Activated CD4-positive, alpha-beta T cell treated with anti-CD3 and anti-CD28 coated beads for 24 hours (primary cell): ENCODE measurements around the gene MBOAT1.
"Not testable (repeated sequence)": the region's sequence is repeated elsewhere in the genome, so short reads cannot be mapped to it uniquely, and the experiment has no call there.

Experiments
- DNase-seq, 2 donors: peaks; one replicate each; pipeline ENCODE4 v3.0.0-alpha.2; 2020; ENCODE audit warnings: low read depth in 2 of 2

The MBOAT1 gene

DNA sequence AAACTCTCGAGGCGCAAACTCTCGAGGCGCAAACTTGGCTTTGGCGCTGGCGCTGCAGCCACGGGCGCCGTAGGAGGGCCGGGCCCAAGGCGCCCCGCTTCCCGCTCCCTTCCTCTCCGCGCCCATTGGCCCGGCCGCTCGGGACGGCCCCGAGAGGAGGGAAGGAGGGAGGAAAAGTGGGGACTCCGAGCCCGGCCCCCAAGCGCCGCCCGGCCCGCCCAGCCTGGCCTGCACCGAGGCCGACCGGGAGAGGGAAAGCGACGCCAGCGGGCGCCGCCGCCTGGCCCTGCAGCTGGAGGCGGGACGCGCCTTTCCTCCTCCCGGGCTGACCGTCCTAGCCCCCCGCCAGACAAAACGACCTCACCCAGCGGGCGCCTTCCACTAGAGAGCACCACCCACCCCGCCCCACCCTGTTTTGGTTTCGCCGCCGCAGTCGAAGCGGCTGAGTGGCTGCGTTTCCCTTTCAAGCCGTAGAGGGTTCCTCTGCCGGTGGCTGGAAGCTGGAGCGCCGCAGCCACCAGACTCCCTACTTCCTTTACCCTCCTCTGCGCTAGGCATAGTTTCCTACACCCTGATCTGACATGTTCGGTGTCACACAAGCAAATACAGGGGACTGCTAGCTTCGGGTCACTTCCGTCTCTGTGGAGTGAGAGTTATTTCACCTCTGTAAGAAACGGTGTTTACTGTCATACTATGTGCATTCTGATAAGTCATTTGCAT is at the start of gene MBOAT1:
TSS of gene MBOAT1 (minus strand) at position 78 of the 720 bp plus-strand sequence. CDS start 235 bp downstream, outside the sequence.
- peak; percentile 27 to 57 for DNase-seq

DNA sequence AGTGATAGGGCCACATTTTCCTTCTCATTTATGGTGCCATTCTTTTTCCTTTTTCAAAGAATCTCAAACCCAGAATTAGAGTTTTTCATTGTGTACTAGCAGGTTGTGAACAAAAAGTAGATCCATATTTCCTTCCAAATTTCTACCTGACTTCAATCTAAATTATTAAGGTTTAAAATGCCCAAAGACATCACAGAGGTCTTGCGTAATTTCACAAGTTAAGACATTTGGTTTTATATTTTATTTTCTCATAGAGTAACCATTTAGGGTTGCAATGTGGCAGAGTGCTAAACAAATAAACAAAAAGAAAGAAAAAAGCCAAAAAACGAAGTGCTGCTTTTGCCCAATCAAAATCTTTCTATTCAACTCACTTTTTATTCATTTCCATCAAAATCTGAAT is 49.4 kb upstream of the MBOAT1 start:
- DNase-seq: no peak

GRCh38 chr6:20260360-20260759 is 48.1 kb upstream of the MBOAT1 start:
- no peak for DNase-seq

GRCh38 chr6:20259316-20260049 is 47.2 kb upstream of the MBOAT1 start:
- no peak for DNase-seq

- no peak for DNase-seq
These were observed 43.2 kb upstream of the MBOAT1 start for GRCh38 chr6:20255428-20255827.

DNA sequence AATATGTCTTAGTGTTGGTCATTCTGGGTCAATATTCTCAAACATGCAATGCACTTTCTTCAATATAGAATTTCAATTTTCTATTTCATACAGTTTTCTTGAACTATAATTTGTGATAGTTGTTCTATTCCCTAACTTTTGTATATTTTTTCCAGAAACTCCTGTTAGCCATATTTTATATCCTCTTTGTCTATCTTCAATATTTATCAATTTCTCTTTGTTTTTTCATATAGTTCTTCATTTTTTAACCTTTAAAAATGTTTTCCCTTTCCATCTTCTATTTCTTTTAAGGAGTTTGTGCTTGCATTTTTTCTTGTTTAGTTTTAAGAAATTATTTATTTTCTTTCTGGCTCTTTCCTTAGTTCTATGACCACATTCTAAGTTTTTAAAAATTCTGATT is 42.0 kb upstream of the MBOAT1 start:
- no peak for DNase-seq

GRCh38 chr6:20253021-20253420 is 40.8 kb upstream of the MBOAT1 start:
- no peak for DNase-seq

DNA sequence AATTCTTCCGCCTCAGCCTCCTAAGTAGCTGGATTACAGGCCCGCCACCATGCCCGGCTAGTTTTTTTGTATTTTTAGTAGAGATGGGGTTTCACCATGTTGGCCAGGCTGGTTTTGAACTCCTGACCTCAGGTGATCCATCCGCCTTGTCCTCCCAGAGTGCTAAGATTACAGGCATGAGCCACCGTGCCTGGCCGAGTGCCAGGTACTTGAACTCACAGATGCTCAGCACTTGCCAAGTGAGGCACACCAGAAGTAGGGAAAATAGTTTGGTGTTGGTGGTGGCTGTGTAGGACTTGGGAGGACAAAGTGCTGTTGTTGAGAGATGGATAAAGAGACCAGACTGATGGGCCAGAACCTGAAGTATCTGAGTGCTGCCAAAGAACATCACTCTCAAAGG is 40.0 kb upstream of the MBOAT1 start:
- no peak for DNase-seq

- DNase-seq: no peak
These were observed 39.3 kb upstream of the MBOAT1 start for GRCh38 chr6:20251525-20251924.

- DNase-seq: no peak
These were observed 33.9 kb upstream of the MBOAT1 start for GRCh38 chr6:20246125-20246524.

DNA sequence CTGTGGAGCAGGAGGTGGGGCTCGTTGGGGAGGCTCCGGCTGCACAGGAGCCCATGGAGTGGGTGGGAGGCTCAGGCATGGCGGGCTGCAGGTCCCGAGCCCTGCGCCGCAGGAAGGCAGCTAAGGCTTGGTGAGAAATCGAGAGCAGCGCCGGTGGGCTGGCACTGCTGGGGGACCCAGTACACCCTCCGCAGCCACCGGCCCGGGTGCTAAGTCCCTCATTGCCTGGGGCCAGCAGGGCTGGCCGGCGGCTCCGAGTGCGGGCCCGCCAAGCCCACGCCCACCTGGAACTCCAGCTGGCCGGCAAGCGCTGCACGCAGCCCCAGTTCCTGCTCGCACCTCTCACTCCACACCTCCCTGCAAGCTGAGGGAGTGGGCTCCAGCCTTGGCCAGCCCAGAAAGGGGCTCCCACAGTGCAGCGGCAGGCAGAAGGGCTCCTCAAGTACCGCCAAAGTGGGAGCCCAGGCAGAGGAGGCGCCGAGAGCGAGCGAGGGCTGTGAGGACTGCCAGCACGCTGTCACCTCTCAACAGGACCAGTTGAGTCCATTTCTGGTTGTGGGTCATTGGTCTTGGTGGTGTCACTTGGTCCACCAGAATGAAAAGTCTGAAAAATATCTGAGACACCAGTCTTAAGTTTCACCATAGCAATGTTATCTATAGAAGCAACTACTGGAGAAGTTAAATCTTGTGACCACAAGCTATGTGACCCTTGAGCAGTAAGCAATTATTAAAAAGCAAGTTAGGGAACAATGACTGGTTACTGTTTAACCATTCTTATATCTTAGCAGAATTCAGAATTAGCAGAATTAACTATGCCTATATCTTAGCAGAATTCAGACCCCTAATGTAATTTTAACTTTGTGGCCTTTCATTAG is 32.8 kb upstream of the MBOAT1 start:
- not testable (repeated sequence) for DNase-seq

DNA sequence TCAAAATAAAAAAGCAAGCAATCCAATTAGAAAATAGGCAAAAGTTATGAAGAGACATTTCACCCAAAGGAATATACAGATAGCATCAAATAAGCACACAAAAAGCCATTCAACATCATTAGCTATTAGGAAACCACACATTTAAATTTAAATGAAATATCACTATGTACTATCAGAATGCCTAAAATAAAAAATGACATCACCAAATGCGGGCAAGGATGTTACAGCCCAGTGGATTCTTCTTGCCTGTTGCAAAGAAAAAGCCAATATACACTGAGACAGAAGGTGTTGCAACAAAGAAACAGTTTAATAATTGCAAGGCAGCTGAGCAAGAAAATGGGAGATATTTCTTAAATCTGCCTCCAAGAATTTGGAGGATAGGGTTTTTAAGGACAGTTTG is 31.0 kb upstream of the MBOAT1 start:
- DNase-seq: no peak

DNA sequence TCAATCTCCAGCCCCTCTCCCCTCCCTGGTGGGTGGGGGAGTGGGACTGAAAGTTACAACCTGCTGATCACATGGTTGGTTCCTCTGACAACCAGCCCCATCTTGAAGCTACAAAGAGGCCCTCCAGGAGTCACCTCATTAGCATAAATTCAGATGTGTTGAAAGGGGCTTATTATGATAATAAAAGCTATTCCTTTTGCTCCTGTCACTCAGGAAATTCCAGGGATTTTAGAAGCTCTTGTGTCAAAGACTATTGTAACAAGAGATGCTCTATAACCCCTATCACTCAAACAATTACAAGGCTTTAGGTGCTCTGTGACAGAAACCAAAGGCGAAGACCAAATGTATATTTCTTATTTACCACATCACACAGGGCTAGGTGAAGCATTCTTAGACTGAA is 30.1 kb upstream of the MBOAT1 start:
- no peak for DNase-seq

DNA sequence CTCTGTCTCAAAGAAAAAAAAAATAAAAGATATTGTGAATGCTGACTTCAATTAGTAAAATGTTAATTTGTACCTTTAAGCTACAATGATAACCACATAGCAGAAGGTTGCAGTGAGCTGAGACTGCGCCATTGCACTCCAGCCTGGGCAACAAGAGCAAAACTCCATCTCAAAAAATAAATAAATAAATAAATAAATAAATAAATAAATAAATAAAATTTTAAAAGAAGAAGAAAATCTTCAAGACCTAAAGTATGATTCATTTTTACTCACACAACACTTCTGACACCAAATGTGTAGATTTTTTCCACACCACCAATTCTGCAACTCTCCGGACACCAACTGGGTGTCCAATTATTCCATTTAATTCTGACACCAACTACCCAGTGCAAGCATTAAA is 28.8 kb upstream of the MBOAT1 start:
- no peak for DNase-seq

DNA sequence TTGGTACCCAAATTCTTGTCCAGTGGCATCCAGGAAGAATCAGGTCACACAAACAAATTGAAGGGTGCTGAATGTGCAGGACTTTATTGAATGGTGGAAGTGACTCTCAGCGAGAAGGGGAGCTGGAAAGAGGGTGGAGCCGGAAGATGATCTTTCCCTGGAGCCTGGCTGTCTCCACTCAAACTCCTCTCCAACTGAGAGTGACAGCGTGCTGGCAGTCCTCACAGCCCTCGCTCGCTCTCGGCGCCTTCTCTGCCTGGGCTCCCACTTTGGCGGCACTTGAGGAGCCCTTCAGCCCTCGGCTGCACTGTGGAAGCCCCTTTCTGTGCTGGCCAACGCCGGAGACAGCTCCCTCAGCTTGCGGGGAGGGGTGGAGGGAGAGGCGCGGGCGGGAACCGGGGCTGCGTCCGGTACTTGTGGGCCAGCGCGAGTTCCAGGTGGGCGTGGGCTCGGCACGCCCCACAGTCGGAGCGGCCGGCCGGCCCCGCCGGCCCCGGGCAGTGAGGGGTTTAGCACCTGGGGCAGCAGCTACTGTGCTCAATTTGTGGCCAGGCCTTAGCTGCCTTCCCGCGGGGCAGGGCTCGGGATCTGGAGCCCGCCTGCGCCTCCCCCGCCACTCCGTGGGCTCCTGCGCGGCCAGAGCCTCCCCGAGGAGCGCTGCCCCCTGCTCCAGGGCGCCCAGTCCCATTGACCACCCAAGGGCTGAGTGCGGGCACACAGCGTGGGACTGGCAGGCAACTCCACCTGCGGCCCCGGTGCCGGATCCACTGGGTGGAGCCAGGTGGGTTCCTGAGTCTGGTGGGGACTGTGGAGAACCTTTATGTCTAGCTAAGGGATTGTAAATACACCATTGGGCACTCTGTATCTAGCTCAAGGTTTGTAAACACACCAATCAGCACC is 26.7 kb upstream of the MBOAT1 start:
- DNase-seq: no peak

- no peak for DNase-seq
These were observed 25.6 kb upstream of the MBOAT1 start for GRCh38 chr6:20237677-20238460.

GRCh38 chr6:20236909-20237600 is 24.8 kb upstream of the MBOAT1 start:
- no peak for DNase-seq

DNA sequence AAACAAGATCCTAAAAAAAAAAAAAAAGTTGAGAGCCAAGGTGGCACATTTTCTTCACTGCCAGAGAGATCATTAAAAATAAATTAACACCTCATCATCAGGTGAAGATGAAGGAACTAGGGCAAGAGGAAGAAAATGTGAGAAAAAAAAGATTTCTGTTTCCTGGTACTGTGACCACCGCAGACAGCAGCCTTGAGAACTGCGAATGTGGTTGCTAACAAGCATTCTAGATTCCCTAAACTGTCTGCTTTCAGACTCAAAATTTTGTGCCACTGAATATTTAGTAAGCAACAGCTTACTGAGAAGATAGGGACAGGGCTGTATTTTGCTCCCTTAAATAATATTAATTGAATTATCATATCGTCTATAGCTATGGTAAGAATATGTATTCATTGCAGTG is 24.1 kb upstream of the MBOAT1 start:
- DNase-seq: no peak

DNA sequence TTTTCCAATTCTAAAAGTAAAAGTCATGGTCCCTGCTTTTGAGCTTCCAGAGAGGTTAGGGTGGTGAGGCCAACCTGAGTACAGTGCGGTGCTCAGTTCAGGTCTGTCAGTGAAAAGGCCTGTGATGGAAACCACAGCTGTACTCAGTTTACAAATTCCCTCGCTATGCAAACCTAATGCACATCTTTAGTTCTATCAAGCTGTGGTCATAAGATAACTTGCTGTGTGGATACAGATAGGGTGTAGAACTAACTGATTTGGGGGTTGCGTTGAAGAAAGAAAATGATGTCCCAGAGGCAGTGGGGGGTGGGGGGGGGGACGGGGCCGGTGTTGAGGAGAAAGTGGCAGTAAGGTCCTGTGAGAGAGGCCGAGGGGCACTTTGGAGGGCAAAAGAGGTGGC is 22.8 kb upstream of the MBOAT1 start:
- no peak for DNase-seq

GRCh38 chr6:20234136-20234535 is 21.9 kb upstream of the MBOAT1 start:
- no peak for DNase-seq
